AG09309 (cell line): ENCODE results near the gene DENND1A.

Source experiments
- DNase-seq: peaks from one replicate; pipeline ENCODE4 v3.0.0-alpha.2; 2010; ENCODE audit warnings: low read depth
- H3K4me3 ChIP-seq: 2 replicates; pipeline ENCODE4 v1.5.1; 2011; ENCODE audit warnings: mild to moderate bottlenecking, low read depth, low read length, moderate library complexity; ENCODE audit not compliant: control insufficient read depth
- CTCF ChIP-seq: IDR thresholded peaks from 2 replicates; pipeline ENCODE4 v1.5.1; 2011; ENCODE audit warnings: mild to moderate bottlenecking, low read depth, low read length, inconsistent platforms; ENCODE audit not compliant: insufficient read depth, control insufficient read depth; ENCODE audit errors: missing control alignments

Gene DENND1A

GRCh38 chr9:123680352-123680751, 249.6 kb downstream of the DENND1A start:
- no peak for DNase-seq
- H3K4me3 ChIP-seq, result no peak overlapping the region
- TF ChIP-seq CTCF, result no peak

DNA sequence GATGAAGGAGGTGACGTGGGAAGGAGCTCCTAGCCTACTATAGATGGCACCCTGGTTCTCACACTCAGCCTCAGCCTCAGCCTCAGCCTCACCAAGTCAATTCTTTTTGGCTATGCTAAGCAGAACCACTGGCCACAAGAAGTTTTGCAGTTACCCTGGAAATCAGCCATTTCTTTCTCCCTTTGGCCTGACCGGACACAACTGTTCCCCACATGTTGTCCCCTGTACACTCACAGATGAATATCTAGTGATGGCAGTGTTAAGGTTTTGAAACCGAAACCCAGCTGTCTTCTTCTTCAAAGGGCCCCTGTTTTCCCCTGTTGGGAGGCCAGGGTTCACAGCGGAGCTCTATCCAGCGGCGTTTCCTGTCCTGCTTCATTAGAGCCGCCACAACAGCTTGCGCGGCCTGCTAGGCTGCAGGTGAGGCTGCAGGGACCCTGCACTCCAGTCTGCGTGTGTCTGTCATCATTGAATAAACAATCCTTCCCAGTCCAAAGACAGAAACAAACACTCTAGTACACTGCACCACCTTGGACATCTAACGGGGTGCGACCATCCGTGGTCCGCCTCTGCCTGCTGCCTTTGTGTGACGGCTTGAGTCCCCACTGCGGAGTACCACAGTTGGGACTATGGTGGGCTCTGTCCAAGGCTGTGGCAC, 250.5 kb downstream of the DENND1A start:
- TF ChIP-seq CTCF, result no peak
- H3K4me3 ChIP-seq, result no peak overlapping the region
- no peak for DNase-seq

GRCh38 chr9:123678878-123679329, 251.0 kb downstream of the DENND1A start:
- H3K4me3 ChIP-seq, result no peak overlapping the region
- DNase-seq, result no peak
- no peak for TF ChIP-seq CTCF

GRCh38 chr9:123678038-123678877, 251.7 kb downstream of the DENND1A start:
- H3K4me3 ChIP-seq, result no peak overlapping the region
- no peak for TF ChIP-seq CTCF
- DNase-seq, result no peak

DNA sequence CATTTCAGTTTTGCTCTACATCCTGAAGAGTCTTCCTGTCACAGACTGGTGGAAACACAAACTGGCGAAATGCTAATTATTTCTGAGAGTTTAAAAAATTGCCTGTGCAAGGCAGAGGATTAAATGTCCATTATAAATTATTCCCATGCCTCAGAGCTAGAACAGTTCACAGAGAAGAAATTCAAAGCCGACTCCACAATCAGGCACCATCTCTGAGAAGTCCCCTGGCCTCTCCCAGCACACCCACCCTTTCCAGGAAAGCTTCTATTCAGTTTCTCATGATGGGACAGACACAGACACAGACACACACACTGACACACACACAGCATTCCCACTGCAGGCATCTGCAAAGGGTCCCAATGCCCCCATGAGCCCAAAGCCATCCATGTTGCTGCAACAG, 253.1 kb downstream of the DENND1A start:
- DNase-seq, result no peak
- H3K4me3 ChIP-seq, result no peak overlapping the region
- no peak for TF ChIP-seq CTCF

GRCh38 chr9:123669346-123669745, 260.6 kb downstream of the DENND1A start:
- no peak for TF ChIP-seq CTCF
- no peak for DNase-seq
- no peak overlapping the region for H3K4me3 ChIP-seq
